T-cell (primary cell): ENCODE data around the gene SHF. TPM values are rescaled to one million over a fixed set of nuclear protein-coding genes. Genes with fewer than 3 reads are reported as not detected.
A peak's percentile ranks its signal among the peaks of the same experiment; 100 is the strongest.

Experiments used
- ATAC-seq, 4 experiments: fragments of 200-7000 bp in 3 of 4; fragments of 150-1000 bp in 1 of 4; cut with Tn5 transposase; replicated peaks in 1 of 4; 1 replicate in 3 of 4; 2 replicates in 1 of 4; pipeline ENCODE4 v1.10.0; 2021; ENCODE audit warnings: moderate library complexity in 3 of 4, mild to moderate bottlenecking in 2 of 4, moderate number of reproducible peaks in 1 of 4
- CTCF ChIA-PET, 2 donors: fragments of 300-600 bp; sonication (Branson Sonifier 250); formaldehyde crosslinking; loops; one replicate each; lab custom pipeline; 2022; ENCODE audit warnings: antibody characterized with exemption in 2 of 2; lab: Charles Lee
- POLR2A ChIA-PET, 2 donors: fragments of 300-600 bp; sonication (Branson Sonifier 250); formaldehyde crosslinking; loops; one replicate each; lab custom pipeline; 2022; ENCODE audit warnings: antibody characterized with exemption in 2 of 2; lab: Charles Lee
- DNase-seq, 35 experiments: peaks; one replicate each; pipeline versions ENCODE4 v3.0.0 to v3.0.0-alpha.2; 2013 to 2023
- H3K27ac ChIP-seq: one replicate; pipeline ENCODE4 v1.5.1; 2013; ENCODE audit warnings: low read length
- H3K27me3 ChIP-seq, 2 experiments: replicated peaks in 1 of 2; 1 replicate in 1 of 2; 2 replicates in 1 of 2; pipeline versions ENCODE4 v1.6.1 to v1.7.0; 2013; ENCODE audit warnings: low read length in 1 of 2, mixed read lengths in 1 of 2; ENCODE audit not compliant: control insufficient read depth in 2 of 2, insufficient read depth in 2 of 2; ENCODE audit errors: extremely low read depth in 1 of 2
- H3K36me3 ChIP-seq, 2 donors: 1 replicate in 1 of 2; 2 replicates in 1 of 2; pipeline versions ENCODE4 v1.6.1 to v1.7.0; 2013; ENCODE audit warnings: low read length in 1 of 2; ENCODE audit not compliant: control insufficient read depth in 2 of 2, insufficient read depth in 1 of 2; ENCODE audit errors: extremely low read depth in 1 of 2
- H3K4me1 ChIP-seq, 2 experiments: 1 replicate in 1 of 2; 2 replicates in 1 of 2; pipeline versions ENCODE4 v1.6.1 to v1.7.0; 2013; ENCODE audit warnings: low read length in 2 of 2, mixed read lengths in 1 of 2; ENCODE audit not compliant: insufficient read depth in 2 of 2, control insufficient read depth in 1 of 2; ENCODE audit errors: extremely low read depth in 1 of 2
- H3K4me3 ChIP-seq, 2 donors: 1 replicate in 1 of 2; 2 replicates in 1 of 2; pipeline versions ENCODE4 v1.5.1 to v1.7.0; 2013; ENCODE audit warnings: mild to moderate bottlenecking in 2 of 2, low read length in 1 of 2, moderate library complexity in 1 of 2; ENCODE audit not compliant: control insufficient read depth in 1 of 2; ENCODE audit errors: extremely low read depth in 1 of 2
- H3K9me3 ChIP-seq: 2 replicates; pipeline ENCODE4 v1.7.0; 2013
- H3K27ac Mint-ChIP-seq, 2 donors: one replicate each; pipeline ENCODE4 v1.8.0; 2020 to 2021; ENCODE audit warnings: mild to moderate bottlenecking in 2 of 2, mixed read lengths in 2 of 2
- H3K27me3 Mint-ChIP-seq, 2 donors: one replicate each; pipeline ENCODE4 v1.8.0; 2021 to 2022; ENCODE audit warnings: mixed read lengths in 2 of 2
- H3K36me3 Mint-ChIP-seq: one replicate; pipeline ENCODE4 v1.8.0; 2021; ENCODE audit warnings: mixed read lengths
- H3K4me1 Mint-ChIP-seq, 3 donors: one replicate each; pipeline ENCODE4 v1.8.0; 2020 to 2022; ENCODE audit warnings: mixed read lengths in 3 of 3, mild to moderate bottlenecking in 1 of 3
- H3K4me3 Mint-ChIP-seq, 3 donors: one replicate each; pipeline ENCODE4 v1.8.0; 2020 to 2022; ENCODE audit warnings: mild to moderate bottlenecking in 3 of 3, mixed read lengths in 3 of 3, moderate library complexity in 3 of 3
- H3K9me3 Mint-ChIP-seq, 3 donors: one replicate each; pipeline ENCODE4 v1.8.0; 2020 to 2022; ENCODE audit warnings: mixed read lengths in 3 of 3
- WGBS: methylation state at CpG from one replicate; pipeline ENCODE4 v1.1.5; 2013; ENCODE audit warnings: missing lambda C conversion rate; ENCODE audit not compliant: insufficient coverage; 5-methylcytosine and 5-hydroxymethylcytosine counted together
- total RNA-seq, 35 experiments: library from RNA in 6 of 35; stranded (reverse) in 6 of 35; fragments of 120-200 nt in 1 of 35; gene quantifications; one replicate each; pipeline versions ENCODE4 v1.2.1 to v1.2.4 and lab custom pipeline; 2013 to 2026

SHF gene
- total RNA-seq, 5 donors from 2014 or later (not counting 1 experiment from before 2014, with no cell fraction given), result 5.1 to 6.5 (median 5.6) TPM

DNA sequence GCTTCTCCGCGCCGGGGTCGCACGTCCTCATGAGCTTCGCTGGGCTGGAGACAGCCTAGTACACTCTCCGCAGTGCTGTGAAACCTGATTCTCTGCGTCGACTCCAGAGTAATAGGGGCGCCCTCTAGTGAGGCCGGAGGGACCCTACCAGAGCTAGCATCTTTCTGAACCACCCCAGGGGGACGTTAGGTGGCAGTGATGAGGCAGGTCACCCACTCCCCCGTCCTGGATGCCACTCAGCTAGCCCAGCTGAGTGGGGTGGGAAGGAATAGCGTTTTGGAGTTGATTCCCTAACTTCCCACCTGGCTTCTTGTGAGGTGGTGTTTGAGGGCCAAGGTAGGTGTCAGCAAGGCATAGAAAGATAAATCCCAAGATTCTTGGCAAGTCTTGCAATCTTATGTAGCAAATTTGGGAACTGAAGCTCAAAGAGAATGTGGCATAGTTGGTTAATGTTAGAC lies 69.6 kb downstream of the SHF start:
- POLR2A ChIA-PET, result no interaction called here
- ATAC-seq, result peak; percentile 95 to 99 (median 97)
- Histone ChIP-seq H3K9me3 (no peaks in the 10 kb centered on the region), H3K4me3 (peak overlapping the region; percentile 7 to 63), H3K27me3 (peaks cover 28 to 91% of the 10 kb centered on the region in 2 experiments), H3K4me1 (peaks cover 8 to 40% of the 10 kb centered on the region in 2 experiments), H3K27ac (no peak overlapping the region), H3K36me3 (no peaks in the 10 kb centered on the region)
- no peak overlapping the region for H3K27ac Mint-ChIP-seq
- H3K4me1 Mint-ChIP-seq, result peaks cover 35 to 43% (median 37%) of the 10 kb centered on the region in 3 donors
- CTCF ChIA-PET, result interaction anchor here (0.5 to 1.5 kb wide), 17 partner anchors 8 to 543 kb away, joined by 3 to 19 read pairs (median 4); partner anchors contain the start of genes BLOC1S6 (in 1 of the 2), DUOX1 (in 1 of the 2) and DUOXA1 (in 1 of the 2)
- H3K27me3 Mint-ChIP-seq, result peaks cover 59 to 79% of the 10 kb centered on the region in 2 donors
- peak; percentile 66 to 89 (median 81) for DNase-seq
- H3K4me3 Mint-ChIP-seq, result peak overlapping the region; percentile 63 to 72 (median 71)
- WGBS, result 6% methylated on average over 7 of the region's 14 CpGs
- no peaks in the 10 kb centered on the region for H3K36me3 Mint-ChIP-seq
- H3K9me3 Mint-ChIP-seq, result no peaks in the 10 kb centered on the region

DNA sequence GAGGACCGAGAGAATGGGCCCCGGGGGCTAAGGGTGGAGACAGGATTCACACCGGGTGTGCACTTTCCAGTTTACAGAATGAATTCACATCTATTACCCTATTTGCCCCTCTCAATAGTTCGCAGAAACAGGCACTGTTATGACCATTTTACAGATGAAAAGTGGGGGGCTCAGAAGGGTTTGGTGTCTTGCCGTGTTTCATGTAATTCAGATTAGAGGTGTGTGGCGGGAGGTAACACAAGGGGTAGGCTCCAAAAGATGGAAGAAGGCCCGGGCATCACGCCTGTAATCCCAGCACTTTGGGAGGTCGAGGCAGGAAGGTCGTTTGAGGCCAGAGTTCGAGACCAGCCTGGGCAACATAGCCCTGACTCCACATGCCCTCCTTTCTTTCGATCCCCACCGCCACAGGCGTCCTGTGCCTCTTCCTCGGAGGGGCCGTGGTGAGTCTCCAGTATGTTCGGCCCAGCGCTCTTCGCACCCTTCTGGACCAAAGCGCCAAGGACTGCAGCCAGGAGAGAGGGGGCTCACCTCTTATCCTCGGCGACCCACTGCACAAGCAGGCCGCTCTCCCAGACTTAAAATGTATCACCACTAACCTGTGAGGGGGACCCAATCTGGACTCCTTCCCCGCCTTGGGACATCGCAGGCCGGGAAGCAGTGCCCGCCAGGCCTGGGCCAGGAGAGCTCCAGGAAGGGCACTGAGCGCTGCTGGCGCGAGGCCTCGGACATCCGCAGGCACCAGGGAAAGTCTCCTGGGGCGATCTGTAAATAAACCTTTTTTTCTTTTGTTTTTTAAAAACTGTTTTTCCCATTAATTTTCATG lies 70.2 kb downstream of the SHF start:
- peaks cover 64 to 79% of the 10 kb centered on the region in 2 donors for H3K27me3 Mint-ChIP-seq
- peak overlapping the region; percentile 63 to 72 (median 71) for H3K4me3 Mint-ChIP-seq
- H3K9me3 Mint-ChIP-seq, result no peaks in the 10 kb centered on the region
- 29% methylated on average over 22 of the region's 33 CpGs for WGBS
- Histone ChIP-seq H3K9me3 (no peaks in the 10 kb centered on the region), H3K4me1 (peaks cover 8 to 46% of the 10 kb centered on the region in 2 experiments), H3K27ac (no peak overlapping the region), H3K27me3 (peaks cover 28 to 92% of the 10 kb centered on the region in 2 experiments), H3K4me3 (peak overlapping the region; percentile 7 to 63), H3K36me3 (no peaks in the 10 kb centered on the region)
- DNase-seq (no peak), ATAC-seq (peak; percentile 5 to 29 (median 10))
- peaks cover 41 to 49% (median 43%) of the 10 kb centered on the region in 3 donors for H3K4me1 Mint-ChIP-seq
- no peaks in the 10 kb centered on the region for H3K36me3 Mint-ChIP-seq
- CTCF ChIA-PET, result interaction anchor here (0.5 to 1.5 kb wide), 16 partner anchors 8 to 542 kb away, joined by 3 to 19 read pairs (median 4); partner anchors contain the start of genes BLOC1S6 (in 1 of the 2), DUOX1 (in 1 of the 2) and DUOXA1 (in 1 of the 2)
- POLR2A ChIA-PET, result interaction anchor here in 1 of 2 donors (0.6 kb wide), 1 partner anchor 71 kb away, joined by 3 read pairs; the partner anchor contains the start of gene SHF
- peak overlapping the region in 1 of 2 donors; percentile 55 for H3K27ac Mint-ChIP-seq

Other genes with a start within 250 kb of the SHF start
- gene TERB2, start 231.3 kb downstream of the SHF start, total RNA-seq, result not detected
- 1 to 10 TPM; 2.6 to 6.0 (median 5.1) TPM for gene SORD, start 164.8 kb downstream of the SHF start, total RNA-seq
- under 1 TPM in 3 of 5 donors, not detected in 2; 0.10 to 0.16 (median 0.12) TPM for gene DUOX2, start 73.8 kb downstream of the SHF start, total RNA-seq
- not detected for gene DUOXA2, start 73.6 kb downstream of the SHF start, total RNA-seq
- gene DUOXA1, start 58.1 kb downstream of the SHF start, total RNA-seq, result 1 to 10 TPM in 2 of 5 donors, under 1 TPM in 3; 0.40 to 1.6 (median 0.91) TPM
- under 1 TPM in 4 of 5 donors, not detected in 1; 0.21 to 0.67 (median 0.34) TPM for gene DUOX1, start 58.0 kb downstream of the SHF start, total RNA-seq
- gene SLC28A2, start 64.3 kb upstream of the SHF start, total RNA-seq, result not detected
- gene GATM, start 190.6 kb upstream of the SHF start, total RNA-seq, result 1 to 10 TPM in 3 of 5 donors, under 1 TPM in 2; 0.49 to 5.5 (median 2.0) TPM